ENCODE measurements around the gene CLBA1. TPM values are rescaled to one million over a fixed set of nuclear protein-coding genes. Genes with fewer than 3 reads are reported as not detected.
"Not testable (repeated sequence)": the region's sequence is repeated elsewhere in the genome, so short reads cannot be mapped to it uniquely, and the experiment has no call there.

Gene CLBA1
- total RNA-seq, 2 donors from 2014 or later = 0.20 to 0.97 TPM

DNA sequence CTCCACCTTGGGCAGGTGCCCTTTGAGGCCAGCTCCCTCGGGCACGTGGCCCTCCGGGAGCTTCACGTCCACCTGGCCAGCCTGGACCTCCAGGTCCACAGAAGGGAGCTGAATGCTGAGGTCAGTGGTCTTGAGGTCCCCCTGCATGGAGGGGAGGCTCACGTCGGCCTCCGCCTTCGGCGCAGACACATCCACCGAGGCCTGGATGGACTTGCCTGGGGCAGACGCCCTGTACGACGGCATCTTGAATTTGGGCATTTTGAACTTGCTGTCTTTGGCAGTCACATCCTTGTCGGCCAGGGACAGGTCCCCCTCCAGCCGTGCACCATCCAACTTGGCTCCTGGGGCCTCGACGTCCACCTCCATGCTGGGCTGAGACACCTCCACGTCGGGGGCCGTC, 40.3 kb upstream of the CLBA1 start:
- not testable (repeated sequence) for H3K36me3 Mint-ChIP-seq; ATAC-seq; H3K9me3 Mint-ChIP-seq; DNase-seq (ENCODE audit: low spot score in 2 of 2)
- peak overlapping the region in 1 of 2 donors; percentile 60 for H3K27ac Mint-ChIP-seq

DNA sequence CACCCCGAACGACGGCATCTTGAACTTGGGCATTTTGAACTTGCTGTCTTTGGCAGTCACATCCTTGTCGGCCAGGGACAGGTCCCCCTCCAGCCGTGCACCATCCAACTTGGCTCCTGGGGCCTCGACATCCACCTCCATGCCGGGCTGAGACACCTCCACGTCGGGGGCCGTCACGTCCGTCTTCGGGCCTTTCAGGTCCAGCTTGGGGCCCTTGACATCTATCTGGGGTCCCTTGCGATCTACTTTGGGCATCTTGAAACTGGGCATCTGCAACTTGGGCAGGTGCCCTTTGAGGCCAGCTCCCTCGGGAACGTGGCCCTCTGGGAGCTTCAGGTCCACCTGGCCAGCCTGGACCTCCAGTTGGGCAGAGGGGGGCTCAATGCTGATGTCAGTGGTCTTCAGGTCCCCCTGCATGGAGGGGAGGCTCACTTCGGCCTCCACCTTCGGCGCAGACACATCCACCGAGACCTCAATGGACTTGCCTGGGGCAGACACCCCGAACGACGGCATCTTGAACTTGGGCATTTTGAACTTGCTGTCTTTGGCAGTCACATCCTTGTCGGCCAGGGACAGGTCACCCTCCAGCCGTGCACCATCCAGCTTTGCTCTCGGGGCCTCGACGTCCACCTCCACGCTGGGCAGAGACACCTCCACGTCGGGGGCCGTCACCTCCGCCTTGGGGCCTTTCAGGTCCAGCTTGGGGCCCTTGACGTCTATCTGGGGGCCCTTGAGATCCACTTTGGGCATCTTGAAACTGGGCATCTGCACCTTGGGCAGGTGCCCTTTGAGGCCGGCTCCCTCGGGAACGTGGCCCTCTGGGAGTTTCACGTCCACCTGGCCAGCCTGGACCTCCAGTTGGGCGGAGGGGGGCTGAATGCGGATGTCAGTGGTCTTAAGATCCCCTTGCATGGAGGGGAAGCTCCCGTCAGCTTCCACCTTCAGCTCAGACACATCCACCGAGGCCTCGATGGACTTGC, 39.3 kb upstream of the CLBA1 start:
- not testable (repeated sequence) for DNase-seq (ENCODE audit: low spot score in 2 of 2); H3K27ac Mint-ChIP-seq; H3K36me3 Mint-ChIP-seq; ATAC-seq; H3K9me3 Mint-ChIP-seq

DNA sequence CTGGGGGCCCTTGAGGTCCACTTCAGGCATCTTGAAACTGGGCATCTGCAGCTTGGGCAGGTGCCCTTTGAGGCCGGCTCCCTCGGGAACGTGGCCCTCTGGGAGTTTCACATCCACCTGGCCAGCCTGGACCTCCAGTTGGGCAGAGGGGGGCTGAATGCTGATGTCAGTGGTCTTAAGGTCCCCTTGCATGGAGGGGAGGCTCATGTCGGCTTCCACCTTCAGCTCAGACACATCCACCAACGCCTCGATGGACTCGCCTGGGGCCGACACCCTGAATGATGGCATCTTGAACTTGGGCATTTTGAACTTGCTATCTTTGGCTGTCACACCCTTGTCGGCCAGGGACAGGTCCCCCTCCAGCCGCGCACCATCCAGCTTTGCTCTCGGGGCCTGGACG, 38.4 kb upstream of the CLBA1 start:
- not testable (repeated sequence) for H3K9me3 Mint-ChIP-seq; H3K27ac Mint-ChIP-seq; ATAC-seq; DNase-seq (ENCODE audit: low spot score in 2 of 2); H3K36me3 Mint-ChIP-seq

DNA sequence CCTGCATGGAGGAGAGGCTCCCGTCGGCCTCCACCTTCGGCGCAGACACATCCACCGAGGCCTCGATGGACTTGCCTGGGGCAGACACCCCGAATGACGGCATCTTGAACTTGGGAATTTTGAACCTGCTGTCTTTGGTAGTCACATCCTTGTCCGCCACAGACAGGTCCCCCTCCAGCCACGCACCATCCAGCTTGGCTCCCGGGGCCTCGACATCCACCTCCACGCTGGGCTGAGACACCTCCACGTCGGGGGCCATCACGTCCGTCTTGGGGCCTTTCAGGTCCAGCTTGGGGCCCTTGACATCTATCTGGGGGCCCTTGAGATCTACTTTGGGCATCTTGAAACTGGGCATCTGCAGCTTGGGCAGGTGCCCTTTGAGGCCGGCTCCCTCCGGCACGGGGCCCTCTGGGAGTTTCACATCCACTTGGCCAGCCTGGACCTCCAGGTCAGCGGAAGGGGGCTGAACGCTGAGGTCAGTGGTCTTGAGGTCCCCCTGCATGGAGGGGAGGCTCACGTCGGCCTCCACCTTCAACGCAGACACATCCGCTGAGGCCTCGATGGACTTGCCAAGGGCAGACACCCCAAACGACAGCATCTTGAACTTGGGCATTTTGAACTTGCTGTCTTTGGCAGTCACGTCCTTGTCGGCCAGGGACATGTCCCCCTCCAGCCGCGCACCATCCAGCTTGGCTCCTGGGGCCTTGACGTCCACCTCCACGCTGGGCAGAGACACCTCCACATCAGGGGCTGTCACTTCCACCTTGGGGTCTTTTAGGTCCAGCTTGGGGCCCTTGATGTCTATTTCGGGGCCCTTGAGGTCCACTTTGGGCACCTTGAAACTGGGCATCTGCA, 37.5 kb upstream of the CLBA1 start:
- H3K27ac Mint-ChIP-seq; ATAC-seq; DNase-seq (ENCODE audit: low spot score in 2 of 2); H3K36me3 Mint-ChIP-seq; H3K9me3 Mint-ChIP-seq: not testable (repeated sequence)

DNA sequence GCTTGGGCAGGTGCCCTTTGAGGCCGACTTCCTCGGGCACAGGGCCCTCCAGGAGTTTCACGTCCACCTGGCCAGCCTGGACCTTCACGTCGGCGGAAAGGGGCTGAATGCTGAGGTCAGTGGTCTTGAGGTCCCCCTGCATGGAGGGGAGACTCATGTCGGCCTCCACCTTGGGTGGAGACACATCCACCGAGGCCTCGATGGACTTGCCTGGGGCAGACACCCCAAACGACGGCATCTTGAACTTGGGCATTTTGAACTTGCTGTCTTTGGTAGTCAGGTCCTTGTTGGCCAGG, 36.9 kb upstream of the CLBA1 start:
- H3K36me3 Mint-ChIP-seq = no peaks in the 10 kb centered on the region
- ATAC-seq (no peak), DNase-seq (ENCODE audit: low spot score in 2 of 2) (no peak)
- H3K9me3 Mint-ChIP-seq = no peaks in the 10 kb centered on the region
- no peak overlapping the region for H3K27ac Mint-ChIP-seq

DNA sequence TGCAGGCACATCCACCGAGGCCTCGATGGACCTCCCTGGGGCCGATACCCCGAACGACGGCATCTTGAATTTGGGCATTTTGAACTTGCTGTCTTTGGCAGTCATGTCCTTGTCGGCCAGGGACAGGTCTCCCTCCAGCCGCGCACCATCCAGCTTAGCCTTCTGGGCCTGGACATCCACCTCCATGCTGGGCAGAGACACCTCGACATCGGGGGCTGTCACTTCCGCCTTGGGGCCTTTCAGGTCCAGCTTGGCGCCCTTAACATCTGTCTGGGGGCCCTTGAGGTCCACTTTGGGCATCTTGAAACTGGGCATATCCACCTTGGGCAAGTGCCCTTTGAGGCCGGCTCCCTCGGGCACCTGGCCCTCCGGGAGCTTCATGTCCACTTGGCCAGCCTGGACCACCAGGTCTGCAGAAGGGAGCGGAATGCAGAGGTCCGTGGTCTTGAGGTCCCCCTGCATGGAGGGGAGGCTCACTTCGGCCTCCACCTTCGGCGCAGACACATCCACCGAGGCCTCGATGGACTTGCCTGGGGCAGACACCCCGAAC, 36.1 kb upstream of the CLBA1 start:
- not testable (repeated sequence) for H3K9me3 Mint-ChIP-seq; DNase-seq (ENCODE audit: low spot score in 2 of 2); H3K36me3 Mint-ChIP-seq; ATAC-seq; H3K27ac Mint-ChIP-seq

DNA sequence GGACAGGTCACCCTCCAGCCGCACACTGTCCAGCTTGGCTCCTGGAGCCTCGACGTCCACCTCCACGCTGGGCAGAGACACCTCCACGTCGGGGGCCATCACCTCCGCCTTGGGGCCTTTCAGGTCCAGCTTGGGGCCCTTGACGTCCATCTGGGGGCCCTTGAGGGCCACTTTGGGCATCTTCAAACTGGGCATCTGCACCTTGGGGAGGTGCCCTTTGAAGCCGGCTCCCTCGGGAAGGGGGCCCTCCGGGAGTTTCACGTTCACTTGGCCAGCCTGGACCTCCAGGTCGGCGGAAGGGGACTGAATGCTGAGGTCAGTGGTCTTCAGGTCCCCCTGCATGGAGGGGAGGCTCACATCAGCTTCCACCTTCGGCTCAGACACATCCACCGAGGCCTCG, 35.6 kb upstream of the CLBA1 start:
- no peaks in the 10 kb centered on the region for H3K36me3 Mint-ChIP-seq
- no peaks in the 10 kb centered on the region for H3K9me3 Mint-ChIP-seq
- no peak overlapping the region for H3K27ac Mint-ChIP-seq
- DNase-seq (ENCODE audit: low spot score in 2 of 2) (no peak), ATAC-seq (no peak)

DNA sequence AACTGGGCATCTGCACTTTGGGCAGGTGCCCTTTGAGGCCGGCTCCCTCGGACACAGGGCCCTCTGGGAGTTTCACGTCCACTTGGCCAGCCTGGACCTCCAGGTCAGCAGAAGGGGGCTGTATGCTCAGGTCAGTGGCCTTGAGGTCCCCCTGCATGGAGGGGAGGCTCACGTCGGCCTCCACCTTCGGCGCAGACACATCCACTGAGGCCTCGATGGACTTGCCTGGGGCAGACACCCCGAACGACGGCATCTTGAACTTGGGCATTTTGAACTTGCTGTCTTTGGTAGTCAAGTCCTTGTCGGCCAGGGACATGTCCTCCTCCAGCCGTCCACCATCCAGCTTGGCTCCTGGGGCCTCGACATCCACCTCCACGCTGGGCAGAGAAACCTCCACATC, 34.9 kb upstream of the CLBA1 start:
- not testable (repeated sequence) for H3K27ac Mint-ChIP-seq, ATAC-seq, H3K36me3 Mint-ChIP-seq

DNA sequence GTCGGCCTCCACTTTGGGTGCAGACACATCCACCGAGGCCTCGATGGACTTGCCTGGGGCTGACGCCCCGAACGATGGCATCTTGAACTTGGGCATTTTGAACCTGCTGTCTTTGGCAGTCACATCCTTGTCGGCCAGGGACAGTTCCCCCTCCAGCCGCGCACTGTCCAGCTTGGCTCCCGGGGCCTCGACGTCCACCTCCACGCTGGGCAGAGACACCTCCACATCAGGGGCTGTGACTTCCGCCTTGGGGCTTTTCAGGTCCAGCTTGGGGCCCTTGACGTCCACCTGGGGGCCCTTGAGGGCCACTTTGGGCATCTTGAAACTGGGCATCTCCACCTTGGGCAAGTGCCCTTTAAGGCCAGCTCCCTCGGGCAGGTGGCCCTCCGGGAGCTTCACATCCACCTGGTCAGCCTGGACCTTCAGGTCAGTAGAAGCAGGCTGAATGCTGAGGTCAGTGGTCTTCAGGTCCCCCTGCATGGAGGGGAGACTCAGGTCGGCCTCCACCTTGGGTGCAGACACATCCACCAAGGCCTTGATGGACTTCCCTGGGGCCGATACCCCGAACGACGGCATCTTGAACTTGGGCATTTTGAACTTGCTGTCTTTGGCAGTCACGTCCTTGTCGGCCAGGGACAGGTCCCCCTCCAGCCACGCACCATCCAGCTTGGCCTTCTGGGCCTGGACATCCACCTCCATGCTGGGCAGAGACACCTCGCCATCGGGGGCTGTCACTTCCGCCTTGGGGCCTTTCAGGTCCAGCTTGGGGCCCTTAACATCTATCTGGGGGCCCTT, 33.5 kb upstream of the CLBA1 start:
- H3K27ac Mint-ChIP-seq; H3K9me3 Mint-ChIP-seq; DNase-seq (ENCODE audit: low spot score in 2 of 2); H3K36me3 Mint-ChIP-seq; ATAC-seq: not testable (repeated sequence)

More for the DNA sequence above, 34.9 kb upstream of the CLBA1 start:
- DNase-seq (ENCODE audit: low spot score in 2 of 2); H3K9me3 Mint-ChIP-seq: not testable (repeated sequence)

DNA sequence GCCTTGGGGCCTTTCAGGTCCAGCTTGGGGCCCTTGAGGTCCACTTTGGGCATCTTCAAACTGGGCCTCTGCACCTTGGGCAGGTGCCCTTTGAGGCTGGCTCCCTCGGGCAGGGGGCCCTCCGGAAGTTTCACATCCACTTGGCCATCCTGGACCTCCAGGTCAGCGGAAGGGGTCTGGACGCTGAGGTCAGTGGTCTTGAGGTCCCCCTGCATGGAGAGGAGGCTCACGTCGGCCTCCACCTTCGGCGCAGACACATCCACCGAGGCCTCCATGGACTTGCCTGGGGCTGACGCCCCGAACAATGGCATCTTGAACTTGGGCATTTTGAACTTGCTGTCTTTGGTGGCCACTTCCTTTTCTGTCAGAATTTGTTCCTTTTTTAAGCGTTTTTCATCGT, 32.5 kb upstream of the CLBA1 start:
- H3K9me3 Mint-ChIP-seq = no peaks in the 10 kb centered on the region
- ATAC-seq (no peak), DNase-seq (ENCODE audit: low spot score in 2 of 2) (no peak)
- no peak overlapping the region for H3K27ac Mint-ChIP-seq
- no peaks in the 10 kb centered on the region for H3K36me3 Mint-ChIP-seq

DNA sequence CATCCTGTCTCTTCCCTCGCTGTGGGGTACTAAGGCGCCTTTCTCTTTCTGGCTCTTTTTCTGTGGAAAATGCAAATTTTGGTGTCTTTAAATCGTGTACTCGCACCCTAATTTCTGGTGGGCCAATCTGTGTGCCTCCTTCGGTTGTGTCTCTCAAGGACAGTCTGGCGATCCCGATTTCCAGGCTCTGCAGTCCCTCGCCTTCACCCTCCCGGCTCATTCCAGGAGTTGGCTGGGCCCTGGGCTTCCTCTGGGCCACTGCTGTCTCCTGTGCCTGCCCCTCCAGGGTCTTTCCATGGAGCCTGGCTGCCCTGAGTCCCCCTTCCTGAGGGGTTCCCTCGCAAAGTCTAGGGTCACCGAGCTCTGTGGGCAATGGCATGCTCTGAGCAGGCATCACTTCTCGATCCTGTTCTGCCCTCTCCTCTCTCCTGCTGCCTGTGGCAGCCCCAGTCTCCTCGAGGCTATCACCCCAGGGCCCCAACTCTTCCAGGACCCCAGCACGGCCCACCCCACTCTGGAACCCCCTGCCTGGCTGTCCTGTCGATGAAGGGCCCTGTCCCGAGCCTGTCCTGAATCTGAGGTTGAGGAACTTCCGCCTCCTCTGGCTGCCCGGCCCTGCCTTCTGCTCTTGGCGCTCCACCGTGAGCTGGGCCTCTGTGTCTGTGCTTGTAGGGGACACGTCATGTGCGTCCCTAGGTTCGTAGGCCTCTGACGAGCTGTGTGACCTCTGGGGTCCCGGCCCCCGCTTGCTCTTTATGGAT, 31.5 kb upstream of the CLBA1 start:
- ATAC-seq (no peak), DNase-seq (ENCODE audit: low spot score in 2 of 2) (no peak)
- no peaks in the 10 kb centered on the region for H3K36me3 Mint-ChIP-seq
- H3K9me3 Mint-ChIP-seq = no peaks in the 10 kb centered on the region
- peak overlapping the region; percentile 26 to 54 for H3K27ac Mint-ChIP-seq

DNA sequence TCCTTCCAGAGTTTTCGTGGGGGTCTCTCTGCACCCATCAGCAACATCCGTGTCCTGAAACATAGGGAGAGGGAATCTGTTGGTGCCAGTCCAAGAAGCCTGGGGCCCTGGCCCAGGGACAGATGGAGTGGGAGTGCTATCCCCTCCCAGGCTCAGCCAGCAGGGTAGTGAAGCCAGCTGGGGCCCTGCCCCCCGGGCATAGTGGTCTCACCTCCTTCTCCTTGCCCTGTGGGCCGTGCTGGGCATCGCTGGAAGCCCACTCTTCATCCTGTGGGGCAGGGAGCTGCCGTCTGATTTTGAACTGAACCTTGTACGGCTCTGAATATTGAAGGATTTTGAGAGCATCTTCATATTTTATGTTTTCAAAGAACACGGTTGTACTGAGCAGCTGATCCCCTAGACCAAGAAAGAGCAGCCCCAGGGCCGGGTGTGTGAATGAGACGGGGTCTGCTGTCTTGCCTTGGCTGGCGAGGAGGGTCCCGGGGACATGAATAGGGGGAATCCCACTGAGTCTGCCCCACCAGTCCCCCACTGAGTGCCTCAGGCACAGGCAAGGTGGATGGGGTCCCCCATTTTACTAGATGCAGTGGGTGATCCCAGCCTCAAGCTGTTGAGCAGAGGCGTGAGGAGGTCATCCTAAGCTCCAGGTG, 30.7 kb upstream of the CLBA1 start:
- Mint-ChIP-seq H3K27ac (peak overlapping the region in 1 of 2 donors; percentile 54), H3K9me3 (no peaks in the 10 kb centered on the region)
- no peak for ATAC-seq

DNA sequence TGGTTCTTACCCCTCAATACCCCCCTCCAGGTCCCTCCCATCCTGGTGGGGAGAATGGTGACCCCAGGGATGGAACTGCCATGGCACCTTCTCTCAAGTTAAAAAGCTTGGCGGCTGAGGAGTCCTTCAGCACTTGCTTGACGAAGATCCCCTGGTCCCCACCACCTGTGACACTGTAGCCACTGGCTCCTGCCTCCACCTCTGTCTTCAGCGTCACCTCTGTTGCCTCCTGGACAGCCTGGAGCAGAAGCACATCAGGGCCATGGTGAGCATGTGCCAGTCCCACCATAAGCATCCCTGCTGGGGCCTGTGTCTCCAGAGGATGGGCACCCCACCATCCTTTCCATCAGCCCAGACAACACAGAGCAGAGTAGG, 30.2 kb upstream of the CLBA1 start:
- DNase-seq (ENCODE audit: low spot score in 2 of 2) = no peak
- no peak for ATAC-seq
- H3K36me3 Mint-ChIP-seq = no peaks in the 10 kb centered on the region
- H3K27ac Mint-ChIP-seq = no peak overlapping the region
- no peaks in the 10 kb centered on the region for H3K9me3 Mint-ChIP-seq

More for the DNA sequence above, 30.7 kb upstream of the CLBA1 start:
- DNase-seq (ENCODE audit: low spot score in 2 of 2) = no peak
- no peaks in the 10 kb centered on the region for H3K36me3 Mint-ChIP-seq

DNA sequence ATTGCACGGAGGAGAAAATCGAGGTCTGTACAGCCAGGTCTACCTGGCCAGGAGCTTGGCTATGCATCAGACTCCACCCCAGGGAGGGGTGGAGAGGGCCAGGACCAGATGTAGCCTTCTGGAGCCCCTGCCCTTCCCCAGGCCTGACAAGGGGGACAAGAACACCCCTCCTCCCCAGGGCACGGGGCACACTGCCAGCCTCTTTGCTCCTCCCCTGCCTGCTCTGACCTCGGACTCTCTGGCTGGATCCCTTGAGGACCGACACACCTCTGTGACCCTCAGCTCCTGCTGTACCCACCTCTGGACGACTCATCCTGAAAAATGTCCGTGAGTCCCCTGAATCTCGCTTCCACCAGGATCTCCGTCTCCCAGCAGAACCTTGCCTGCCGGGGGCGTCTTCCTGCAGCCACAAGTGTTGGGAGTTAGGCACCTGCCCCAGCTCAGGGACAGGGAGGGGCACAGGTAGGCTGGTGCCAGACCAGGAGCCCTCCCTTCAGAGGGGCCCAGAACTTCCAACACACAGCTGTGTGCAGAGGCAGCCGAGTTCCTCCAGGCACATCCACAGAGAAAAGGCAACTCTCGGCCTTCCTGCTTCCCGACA, 29.2 kb upstream of the CLBA1 start:
- DNase-seq (ENCODE audit: low spot score in 2 of 2) (no peak), ATAC-seq (no peak)
- Mint-ChIP-seq H3K9me3 (no peaks in the 10 kb centered on the region), H3K27ac (no peak overlapping the region), H3K36me3 (no peaks in the 10 kb centered on the region)
